ENCODE results near the gene KCNJ4.

GRCh38 chr22:38479096-38479837 lies 24.3 kb upstream of the KCNJ4 start:
- no peak for TF ChIP-seq CTCF (IDR thresholded peaks at IDR 0.05; ENCODE audit: low read length)
- TF ChIP-seq EZH2 (optimal IDR thresholded peaks at IDR 0.05; ENCODE audit: low read depth, low read length), result no peak

Data from MM.1S (cell line).